Amniotic stem cell (primary cell): ENCODE measurements around the gene GNA12.

Experiments used
- DNase-seq: peaks from one replicate; lab custom pipeline; 2025; lab: John Stamatoyannopoulos, UW

Gene GNA12

GRCh38 chr7:2834748-2835441, 9.2 kb downstream of the GNA12 start:
- no peak for DNase-seq

DNA sequence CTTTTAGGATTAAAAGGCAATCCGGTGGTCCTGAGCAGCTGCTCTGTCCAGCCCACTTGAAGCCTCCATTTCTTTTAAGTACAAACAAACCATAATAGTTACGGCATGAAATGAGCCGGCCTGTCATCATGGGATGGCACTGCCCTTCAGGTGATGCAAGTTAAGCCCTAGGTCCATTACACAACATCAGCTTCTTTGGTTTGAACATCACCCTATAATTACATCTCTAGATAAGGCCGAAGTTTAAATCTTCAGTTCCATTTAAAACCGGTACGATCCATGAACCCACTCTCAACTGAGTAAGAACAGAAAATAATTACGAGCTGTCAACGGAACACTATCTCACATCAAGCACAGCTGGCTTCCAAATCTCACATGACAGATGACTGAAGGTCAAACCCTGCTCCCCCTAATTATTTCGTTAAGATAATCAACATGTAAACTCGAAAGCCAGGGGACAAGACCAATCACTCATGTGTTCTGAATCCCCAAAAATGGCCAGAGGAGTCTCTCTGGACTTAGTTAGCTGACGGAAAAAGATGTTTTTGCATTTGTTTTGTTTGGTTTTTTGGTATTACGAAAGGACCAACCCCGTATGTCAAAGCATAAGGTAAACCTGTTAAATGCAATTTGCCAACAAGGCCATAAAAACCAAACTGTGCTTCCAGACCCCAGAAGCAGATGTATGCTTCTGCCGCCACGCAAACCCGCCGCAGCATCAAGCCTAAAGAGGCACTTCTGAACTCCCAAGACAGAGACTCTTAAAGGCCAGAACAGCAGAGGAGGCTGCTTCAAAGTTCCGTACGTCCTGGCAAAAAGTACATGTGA, 10.8 kb downstream of the GNA12 start:
- no peak for DNase-seq

GRCh38 chr7:2832461-2832860, 11.6 kb downstream of the GNA12 start:
- no peak for DNase-seq

- no peak for DNase-seq
These were observed 13.3 kb downstream of the GNA12 start for GRCh38 chr7:2830609-2831376.

DNA sequence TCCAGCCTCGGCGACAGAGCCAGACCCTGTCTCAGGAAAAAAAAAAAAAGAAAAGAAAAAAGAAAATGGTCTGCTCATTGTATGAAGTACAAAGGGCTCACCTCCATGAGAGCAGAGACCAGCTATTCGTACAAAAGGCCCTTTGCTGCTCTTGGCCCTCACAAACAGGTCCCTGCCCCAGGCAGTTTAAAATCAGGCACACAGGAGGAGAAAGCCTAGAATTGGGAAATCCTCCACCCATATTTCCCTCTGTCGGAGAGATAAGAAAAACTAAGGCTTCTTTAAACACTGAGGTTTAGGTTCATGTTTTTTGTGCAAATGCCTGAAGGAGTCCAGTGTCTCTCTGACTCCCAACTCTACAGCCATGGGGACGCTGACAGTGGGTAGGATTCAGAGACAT, 15.1 kb downstream of the GNA12 start:
- DNase-seq, result no peak

DNA sequence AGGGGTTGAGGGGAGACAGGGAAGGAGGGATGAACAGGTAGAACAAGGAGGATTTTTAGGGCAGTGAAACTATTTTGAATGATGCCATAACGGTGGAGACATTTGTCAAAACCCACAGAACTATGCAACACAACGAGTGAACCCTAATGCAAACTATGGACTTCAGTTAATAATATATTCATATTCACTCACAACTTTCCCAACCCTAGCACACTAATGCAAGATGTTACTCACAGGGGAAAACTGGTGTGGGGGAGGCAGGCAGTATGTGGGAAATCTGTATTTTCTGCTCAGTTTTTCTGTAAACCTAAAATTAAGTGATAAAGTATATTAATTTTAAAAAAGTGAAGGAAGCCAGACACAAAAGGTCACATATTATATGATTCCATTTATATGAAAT, 17.3 kb downstream of the GNA12 start:
- DNase-seq, result no peak

- no peak for DNase-seq
These were observed 18.4 kb downstream of the GNA12 start for GRCh38 chr7:2825559-2826227.

- no peak for DNase-seq
These were observed 19.2 kb downstream of the GNA12 start for GRCh38 chr7:2824678-2825461.

- DNase-seq, result no peak
These were observed 20.0 kb downstream of the GNA12 start for GRCh38 chr7:2824026-2824677.

DNA sequence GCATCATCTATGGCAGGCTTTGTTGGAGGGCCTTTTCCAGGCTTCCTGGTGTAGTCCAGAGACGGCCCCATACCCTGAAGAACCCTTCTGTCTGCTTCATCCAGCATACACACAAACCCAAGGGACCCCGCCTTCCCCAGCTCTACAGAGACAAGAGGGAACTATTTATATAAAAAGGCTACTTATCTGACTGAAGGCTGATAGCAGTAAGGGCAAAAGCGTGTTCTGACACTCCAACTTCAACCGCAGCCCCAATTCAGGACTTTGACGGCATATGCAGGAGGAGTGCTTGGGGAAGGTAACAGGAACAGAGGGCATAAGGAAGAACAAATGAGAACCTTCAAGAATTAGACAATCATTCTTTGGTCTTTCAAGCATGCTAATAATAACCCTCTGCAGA, 21.0 kb downstream of the GNA12 start:
- no peak for DNase-seq

- DNase-seq, result peak; percentile 54
These were observed 22.1 kb downstream of the GNA12 start for GRCh38 chr7:2821842-2822507.

DNA sequence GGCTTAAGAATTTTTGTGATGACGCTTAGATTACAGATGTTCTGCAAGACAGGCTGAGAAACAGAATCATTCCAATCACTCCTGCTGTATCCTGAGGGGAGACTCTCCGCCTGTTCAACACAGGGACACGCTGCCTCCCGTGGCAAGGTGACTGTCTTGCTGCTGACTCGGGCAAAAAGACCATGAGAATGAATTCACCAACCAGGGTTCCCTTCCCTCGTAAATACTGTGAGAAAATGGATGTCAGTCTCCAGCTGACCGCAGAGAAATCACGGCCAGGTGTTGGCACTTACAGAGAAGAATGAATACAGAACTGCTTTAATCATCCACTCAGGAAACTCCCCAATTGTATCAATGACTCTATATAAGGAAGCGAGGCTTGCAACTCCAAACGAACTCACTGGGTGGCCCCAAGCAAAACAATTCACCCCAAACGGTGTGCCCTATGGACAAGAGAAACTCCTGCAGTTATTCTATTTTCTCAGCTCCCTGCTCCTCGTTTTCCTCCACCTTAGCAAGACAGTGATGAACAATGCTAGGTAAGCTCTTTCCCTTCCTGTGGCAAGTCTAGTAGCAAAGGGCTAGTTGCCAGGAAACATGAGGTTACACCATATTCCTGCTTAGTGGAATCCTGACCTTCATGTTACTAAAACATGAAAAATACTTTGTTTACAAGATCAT, 22.8 kb downstream of the GNA12 start:
- DNase-seq, result no peak

GRCh38 chr7:2820508-2820934, 23.6 kb downstream of the GNA12 start:
- peak; percentile 86 for DNase-seq

DNA sequence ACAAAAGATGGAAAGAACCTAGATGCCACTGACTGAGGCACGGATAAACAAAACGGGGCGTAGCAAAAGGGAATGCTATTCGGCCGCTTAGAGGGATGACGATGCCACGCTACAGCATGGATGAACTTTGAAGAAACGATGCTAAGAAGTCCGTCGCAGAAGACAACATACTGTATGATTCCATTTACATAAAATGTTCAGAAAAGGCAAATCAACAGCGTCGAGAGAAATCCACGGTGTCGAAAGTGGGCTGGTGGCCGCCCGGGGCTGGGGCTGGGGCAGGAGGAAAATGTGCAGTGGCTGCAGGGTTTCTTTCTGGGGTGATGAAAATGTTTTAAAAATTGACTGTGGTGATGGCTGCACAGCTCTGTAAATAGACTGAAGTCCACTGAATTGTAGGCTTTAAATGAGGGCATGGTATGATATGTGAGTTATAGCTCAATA, 24.1 kb downstream of the GNA12 start:
- DNase-seq, result no peak

DNA sequence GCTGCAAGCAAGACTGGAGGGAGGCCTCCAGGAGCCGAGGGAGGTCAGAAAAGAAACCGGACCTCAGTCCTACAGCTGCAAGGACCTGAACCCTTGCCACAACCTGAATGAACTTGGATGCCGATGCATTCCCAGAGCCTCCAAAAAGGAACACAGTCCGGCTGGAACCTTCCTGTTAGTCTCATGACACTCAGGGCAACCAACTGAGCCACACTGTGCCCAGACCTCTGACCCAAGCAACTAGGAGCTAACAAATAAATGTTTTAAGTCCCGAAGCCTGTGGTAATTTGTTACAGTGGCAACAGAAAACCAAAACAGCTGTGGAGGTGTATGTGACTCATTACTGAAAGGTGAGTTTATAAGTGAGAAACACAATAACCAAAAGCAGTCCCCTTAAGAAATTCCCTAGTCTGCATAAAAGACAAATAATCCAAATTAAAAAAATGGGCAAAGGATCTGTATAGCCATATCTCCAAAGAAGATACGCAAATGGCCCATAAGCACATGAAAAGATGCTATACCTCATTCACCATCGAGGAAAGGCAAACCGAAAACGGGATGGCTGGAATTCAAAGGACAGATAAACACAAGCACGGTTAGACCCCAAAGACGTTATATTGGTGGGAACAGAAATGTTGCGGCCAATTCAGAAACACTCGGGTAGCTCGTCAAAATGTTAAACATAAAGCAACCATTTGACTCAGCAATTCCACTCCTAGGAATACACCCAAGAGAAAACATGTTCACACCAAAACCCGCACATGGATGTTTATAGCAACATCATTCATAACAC, 24.8 kb downstream of the GNA12 start:
- DNase-seq, result no peak

DNA sequence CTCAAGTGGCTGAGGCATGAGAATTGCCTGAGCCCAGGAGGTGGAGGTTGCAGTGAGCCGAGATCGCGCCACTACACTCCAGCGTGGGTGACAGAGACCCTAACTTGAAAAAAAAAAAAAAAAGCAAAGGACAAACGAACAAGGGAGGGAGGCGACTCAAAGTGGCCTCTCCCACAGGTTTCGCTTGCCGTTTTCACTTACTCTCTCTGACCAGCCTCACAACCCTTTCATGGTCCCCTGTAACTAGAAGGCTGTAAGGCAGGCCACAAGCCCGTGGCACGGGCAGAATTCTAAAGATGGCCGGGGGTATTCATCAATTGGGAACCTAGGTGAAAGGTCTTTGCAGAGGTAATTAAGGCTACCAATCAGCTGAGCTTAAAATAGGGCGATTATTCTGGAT, 25.5 kb downstream of the GNA12 start:
- no peak for DNase-seq

DNA sequence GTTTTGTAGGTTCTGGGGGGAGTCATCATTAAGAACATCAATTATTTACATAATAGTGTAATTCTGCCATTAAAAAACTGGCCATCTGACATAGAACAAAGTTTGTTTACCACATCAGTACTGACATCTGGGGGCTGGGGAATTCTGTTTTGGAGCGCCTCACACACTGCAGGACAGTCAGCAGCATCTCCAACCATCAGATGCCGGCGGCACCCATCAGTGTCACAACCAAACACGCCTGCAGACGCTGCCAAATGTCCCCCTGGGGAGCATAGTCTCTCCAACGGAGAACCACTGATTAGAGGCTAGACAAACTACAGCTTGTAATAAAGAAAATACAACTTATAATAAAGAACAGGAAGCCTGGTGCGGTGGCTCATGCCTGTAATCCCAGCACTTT, 26.0 kb downstream of the GNA12 start:
- DNase-seq, result no peak

- no peak for DNase-seq
These were observed 26.7 kb downstream of the GNA12 start for GRCh38 chr7:2817456-2817855.

GRCh38 chr7:2815875-2816245, 28.2 kb downstream of the GNA12 start:
- no peak for DNase-seq
